Peyer's patch (tissue), 4 donors: ENCODE measurements around the gene CACNA1H.

ENCODE experiments used
- CTCF ChIP-seq, 6 experiments: fragments of 450-650 bp in 4 of 6; fragments of 200-600 bp in 2 of 6; sonication (generic) in 1 of 6; IDR thresholded peaks; one replicate each; pipeline ENCODE4 v1.5.1; 2017 to 2019; ENCODE audit warnings: antibody characterized with exemption in 6 of 6, mild to moderate bottlenecking in 3 of 6, moderate library complexity in 1 of 6
- POLR2A ChIP-seq, 2 donors: fragments of 450-650 bp; IDR thresholded peaks; one replicate each; pipeline ENCODE4 v1.5.1; 2017; ENCODE audit warnings: antibody characterized with exemption in 2 of 2, mild to moderate bottlenecking in 2 of 2, moderate library complexity in 2 of 2

GRCh38 chr16:1210461-1210860 lies 57.6 kb downstream of the CACNA1H start:
- no peak for TF ChIP-seq CTCF (IDR thresholded peaks at IDR 0.05)
- no peak for TF ChIP-seq POLR2A (IDR thresholded peaks at IDR 0.05)
